D721Med (cell line): ENCODE measurements around the gene RNF111.
"Not testable (repeated sequence)": the region's sequence is repeated elsewhere in the genome, so short reads cannot be mapped to it uniquely, and the experiment has no call there.

Source experiments
- DNase-seq: peaks from one replicate; pipeline ENCODE4 v3.0.0; 2011; ENCODE audit warnings: low spot score; ENCODE audit not compliant: insufficient read length
- FAIRE-seq: peaks from 2 replicates; lab custom pipeline; 2011; peaks lifted over from hg19 to GRCh38; lab: Jason Lieb, UNC
- CTCF ChIP-seq: IDR thresholded peaks from 2 replicates; pipeline ENCODE4 v1.5.1; 2012; ENCODE audit warnings: mild to moderate bottlenecking, control low read depth; ENCODE audit not compliant: insufficient read depth; ENCODE audit errors: missing control alignments

RNF111 gene

GRCh38 chr15:59138243-59138642 lies 150.8 kb downstream of the RNF111 start:
- DNase-seq: peak; percentile 27
- peak; percentile 36 for TF ChIP-seq CTCF
- no peak for FAIRE-seq

- TF ChIP-seq CTCF: no peak
- DNase-seq (no peak), FAIRE-seq (no peak)
Measured at GRCh38 chr15:59140422-59141226, 153.2 kb downstream of the RNF111 start.

GRCh38 chr15:59143281-59143680 lies 155.8 kb downstream of the RNF111 start:
- FAIRE-seq (no peak), DNase-seq (no peak)
- no peak for TF ChIP-seq CTCF

GRCh38 chr15:59144594-59144993 lies 157.1 kb downstream of the RNF111 start:
- peak; percentile 23 for TF ChIP-seq CTCF
- FAIRE-seq, DNase-seq: not testable (repeated sequence)
